GM12865 (cell line): Measurements from ENCODE around the gene SH3GLB1.

Source experiments
- DNase-seq: peaks from one replicate; pipeline ENCODE4 v3.0.0; 2010; ENCODE audit warnings: low read depth
- H3K4me3 ChIP-seq: 2 replicates; pipeline ENCODE4 v1.5.1; 2011; ENCODE audit warnings: mild to moderate bottlenecking, low read depth, low read length, control low read depth
- CTCF ChIP-seq: IDR thresholded peaks from 2 replicates; pipeline ENCODE4 v1.5.1; 2011; ENCODE audit warnings: low read length, control low read depth, low read depth, inconsistent platforms; ENCODE audit not compliant: insufficient read depth; ENCODE audit errors: missing control alignments

The SH3GLB1 gene

GRCh38 chr1:86708920-86709319, 4.5 kb downstream of the SH3GLB1 start:
- no peak for DNase-seq
- TF ChIP-seq CTCF = no peak
- no peak overlapping the region for H3K4me3 ChIP-seq

- no peak overlapping the region for H3K4me3 ChIP-seq
- TF ChIP-seq CTCF = no peak
- DNase-seq = no peak
These were observed 7.9 kb downstream of the SH3GLB1 start for GRCh38 chr1:86712088-86712860.

GRCh38 chr1:86713477-86713876, 9.1 kb downstream of the SH3GLB1 start:
- no peak for TF ChIP-seq CTCF
- DNase-seq = no peak
- no peak overlapping the region for H3K4me3 ChIP-seq

- DNase-seq = no peak
- TF ChIP-seq CTCF = no peak
- no peak overlapping the region for H3K4me3 ChIP-seq
These were observed 9.8 kb downstream of the SH3GLB1 start for GRCh38 chr1:86714159-86714558.

- no peak overlapping the region for H3K4me3 ChIP-seq
- TF ChIP-seq CTCF = no peak
- DNase-seq = no peak
These were observed 10.3 kb downstream of the SH3GLB1 start for GRCh38 chr1:86714561-86715244.

- no peak overlapping the region for H3K4me3 ChIP-seq
- TF ChIP-seq CTCF = no peak
- DNase-seq = no peak
These were observed 14.4 kb downstream of the SH3GLB1 start for GRCh38 chr1:86718786-86719185.

- no peak for DNase-seq
- H3K4me3 ChIP-seq = no peak overlapping the region
- TF ChIP-seq CTCF = no peak
These were observed 27.0 kb downstream of the SH3GLB1 start for GRCh38 chr1:86731416-86731815.
